ENCODE measurements around the gene RXRA. TPM values are rescaled to one million over a fixed set of nuclear protein-coding genes. Genes with fewer than 3 reads are reported as not detected.

The RXRA gene
- polyA plus RNA-seq, 1 donor = 37.2 TPM

DNA sequence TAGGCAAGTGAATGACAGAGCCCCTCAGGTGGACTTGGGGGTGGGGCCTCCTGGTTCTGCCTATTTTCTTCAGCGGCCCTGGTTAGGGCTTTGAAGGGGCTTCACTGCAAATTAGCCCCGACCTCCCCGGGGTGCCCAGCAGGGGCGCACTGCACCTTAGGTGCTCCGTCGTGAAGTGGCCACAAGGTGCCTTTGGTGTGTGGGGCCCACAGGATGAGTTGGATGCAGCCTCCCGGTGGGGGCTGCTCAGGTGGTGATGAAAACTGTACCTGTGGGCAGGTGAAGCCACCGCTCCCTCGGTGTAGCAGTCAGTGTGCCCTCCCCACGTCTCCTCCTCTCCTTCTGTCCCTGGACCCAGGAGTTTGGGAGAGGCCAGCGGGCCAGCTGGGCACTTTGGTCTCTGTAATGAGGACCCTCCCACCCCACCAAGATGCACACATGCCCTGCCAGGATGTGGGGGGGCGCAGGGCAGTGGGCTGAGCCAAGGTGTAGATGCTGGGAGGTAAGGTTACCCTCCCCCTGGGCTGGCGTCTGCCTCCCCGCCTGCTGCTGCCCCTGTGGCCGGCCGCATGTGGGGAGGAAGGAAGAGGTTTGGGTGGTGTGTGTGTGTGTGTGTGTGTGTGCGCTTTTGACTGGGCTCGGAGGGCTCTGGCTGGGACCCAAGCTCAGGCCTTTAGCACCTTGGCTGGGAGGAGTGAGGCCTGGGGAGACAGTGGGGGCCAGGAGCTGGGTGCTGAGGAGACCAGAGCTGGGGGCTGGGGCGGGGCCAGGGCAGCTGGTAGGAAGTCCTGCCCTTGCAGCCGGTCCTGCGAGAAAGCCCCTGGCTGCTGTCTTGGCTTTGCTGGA lies 55.6 kb downstream of the RXRA start:
- DNase-seq = no peak

DNA sequence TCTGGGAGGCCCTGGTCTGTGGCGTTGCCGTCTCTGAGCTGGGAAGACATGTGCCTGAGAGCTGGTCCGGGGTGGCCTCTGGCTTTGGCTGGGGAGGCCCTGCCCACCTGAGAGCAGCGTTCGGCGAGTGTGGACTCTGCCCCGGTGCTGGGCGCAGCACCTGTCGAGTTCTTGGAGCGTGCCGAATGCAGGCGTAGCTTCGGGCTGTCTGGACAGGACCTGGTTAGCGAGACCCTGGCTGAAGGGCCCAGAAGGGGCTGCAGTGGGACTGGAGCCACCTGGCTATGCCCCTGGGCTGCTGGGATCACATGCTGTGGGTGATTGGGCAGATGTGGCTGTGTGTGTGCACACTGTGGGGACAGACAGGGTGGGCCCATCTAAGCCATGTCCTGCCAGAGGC lies 56.5 kb downstream of the RXRA start:
- no peak for DNase-seq

DNA sequence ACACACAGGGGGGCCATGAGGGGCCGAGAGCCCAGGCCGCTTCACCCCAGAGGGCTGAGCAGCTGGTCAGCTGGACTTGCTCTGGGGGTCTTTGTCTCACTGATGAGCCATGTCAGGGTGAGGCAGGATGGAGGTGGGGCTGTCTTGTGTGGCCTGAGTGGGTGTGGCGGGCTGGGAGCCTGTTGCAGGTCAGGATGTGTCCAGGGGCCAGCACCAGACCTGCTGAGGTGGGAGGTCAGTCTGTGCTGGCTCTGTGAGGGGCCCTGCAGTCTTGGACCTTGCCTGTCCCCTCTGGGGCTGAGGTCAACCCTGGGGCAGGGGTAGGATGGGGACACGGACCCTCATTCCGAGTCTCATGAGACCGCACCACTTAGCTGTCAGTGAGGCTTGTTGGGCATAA lies 56.9 kb downstream of the RXRA start:
- DNase-seq = no peak

DNA sequence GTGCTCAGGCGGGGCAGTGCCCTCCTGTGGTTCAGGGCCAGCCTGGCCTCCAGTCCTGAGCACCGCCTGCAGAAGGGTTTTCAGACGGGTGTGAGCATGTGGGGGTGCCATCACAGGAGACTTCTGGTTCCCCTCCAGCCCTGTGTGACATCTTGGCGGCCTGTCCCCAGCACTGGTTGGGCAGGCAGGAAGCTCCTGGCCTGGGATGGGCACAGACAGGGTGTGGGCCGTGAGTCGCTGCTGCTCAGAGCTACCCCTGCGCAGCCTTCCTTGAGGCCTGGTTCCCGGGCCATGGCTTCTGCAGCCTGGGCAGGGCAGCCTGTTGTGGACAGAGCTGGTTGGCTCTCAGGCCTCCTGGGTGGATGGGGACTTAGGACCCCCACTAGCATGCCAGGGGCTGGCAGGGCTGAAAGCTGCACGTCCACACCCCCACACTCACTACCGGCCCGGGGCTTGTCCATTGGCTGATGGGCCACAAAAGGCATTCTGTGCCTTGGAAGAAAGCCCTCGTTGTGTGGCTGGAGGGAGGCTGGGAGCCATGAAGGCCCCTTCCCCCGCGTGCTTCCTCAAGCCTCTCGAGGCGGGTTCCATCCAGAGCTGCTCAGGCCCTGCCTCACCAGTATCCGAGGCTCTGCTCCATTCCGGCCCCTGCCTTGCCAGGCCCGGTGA lies 58.7 kb downstream of the RXRA start:
- no peak for DNase-seq

DNA sequence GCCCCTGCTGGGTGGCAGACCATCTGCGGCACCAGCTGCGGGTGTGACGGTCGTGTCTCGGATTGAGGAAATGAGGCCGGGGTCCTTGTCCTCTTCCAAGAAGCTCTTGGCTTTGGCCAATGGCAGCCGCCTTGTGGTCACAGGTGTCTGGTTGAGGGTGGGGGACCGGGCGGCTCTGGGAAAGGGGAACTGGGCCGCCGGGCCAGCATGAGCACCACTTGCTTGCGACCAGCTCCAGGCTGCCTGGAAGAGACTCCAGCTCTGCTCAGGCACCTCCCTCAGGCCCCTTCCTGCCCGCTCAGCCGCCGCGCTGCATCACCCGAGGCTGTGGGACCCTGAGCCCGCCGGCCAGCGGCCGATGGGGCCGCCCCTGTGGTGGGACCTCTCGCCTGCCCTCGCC lies 59.7 kb downstream of the RXRA start:
- DNase-seq = no peak

DNA sequence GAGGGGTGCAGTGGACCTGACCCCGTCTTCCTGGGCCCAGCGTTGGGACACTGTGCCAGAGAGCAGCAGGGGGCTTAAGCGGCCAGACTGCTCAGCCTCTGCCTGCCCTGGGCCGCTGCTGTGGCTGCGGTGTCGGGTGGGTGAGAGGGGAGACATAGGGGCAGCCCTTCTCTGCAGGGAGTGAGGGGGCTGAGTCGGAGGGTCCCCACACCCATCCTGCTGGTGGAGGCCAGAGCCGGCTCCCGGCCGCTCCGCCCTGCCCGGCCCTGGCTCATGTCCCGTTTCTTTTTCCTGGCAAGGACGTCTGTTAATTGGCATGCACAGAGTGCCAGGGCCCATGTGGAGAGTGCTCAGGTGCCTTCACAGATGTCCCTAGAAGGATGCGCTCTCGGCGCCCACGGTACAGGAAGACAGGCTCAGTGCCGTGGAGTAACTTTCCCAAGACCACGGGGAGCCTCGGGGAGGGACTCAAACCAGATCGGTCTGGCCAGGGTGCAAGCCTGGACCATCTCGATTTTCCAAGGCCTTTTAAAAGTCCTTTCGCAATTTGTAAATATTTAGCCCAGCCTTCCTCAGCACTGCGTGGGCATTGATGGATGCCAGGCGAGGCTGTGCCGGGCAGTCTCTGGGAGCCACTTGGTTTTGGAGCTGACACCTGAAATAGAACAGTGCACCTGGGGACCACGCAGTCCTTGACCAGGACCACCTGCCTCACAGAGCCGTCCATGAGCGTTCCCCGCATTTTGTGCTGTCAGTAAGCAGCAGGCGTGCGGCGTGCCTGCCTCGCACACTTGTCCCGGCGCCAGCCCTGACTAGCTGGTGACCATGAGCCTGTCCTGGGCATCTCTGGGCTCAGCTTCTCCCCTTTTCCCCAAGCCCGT lies 60.9 kb downstream of the RXRA start:
- DNase-seq = no peak

DNA sequence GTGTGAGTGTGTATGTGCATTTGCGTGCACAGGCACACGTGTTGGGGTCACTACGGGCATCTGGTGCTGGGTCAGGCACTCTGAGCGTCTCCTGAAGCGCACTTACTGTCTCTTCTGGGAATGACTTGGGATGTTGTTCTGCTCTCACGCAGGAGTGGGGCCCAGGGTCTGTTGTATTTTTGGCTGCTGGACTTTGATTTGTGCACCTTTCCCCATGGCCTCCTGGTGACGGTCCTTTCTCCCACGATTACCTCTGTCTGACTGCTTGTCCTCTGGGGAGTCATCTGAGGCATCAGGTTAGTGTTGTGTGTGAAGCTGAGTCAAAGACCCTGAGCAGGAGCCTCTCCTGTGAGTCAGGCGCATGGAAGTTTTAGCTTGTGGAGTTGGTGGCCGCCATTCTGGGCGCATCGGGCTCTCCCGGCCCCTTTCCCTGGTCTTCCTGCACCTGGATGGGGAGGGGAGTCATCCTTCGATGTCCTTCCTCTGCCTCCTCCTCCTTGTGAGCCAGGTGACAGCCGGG lies 62.1 kb downstream of the RXRA start:
- DNase-seq = no peak

DNA sequence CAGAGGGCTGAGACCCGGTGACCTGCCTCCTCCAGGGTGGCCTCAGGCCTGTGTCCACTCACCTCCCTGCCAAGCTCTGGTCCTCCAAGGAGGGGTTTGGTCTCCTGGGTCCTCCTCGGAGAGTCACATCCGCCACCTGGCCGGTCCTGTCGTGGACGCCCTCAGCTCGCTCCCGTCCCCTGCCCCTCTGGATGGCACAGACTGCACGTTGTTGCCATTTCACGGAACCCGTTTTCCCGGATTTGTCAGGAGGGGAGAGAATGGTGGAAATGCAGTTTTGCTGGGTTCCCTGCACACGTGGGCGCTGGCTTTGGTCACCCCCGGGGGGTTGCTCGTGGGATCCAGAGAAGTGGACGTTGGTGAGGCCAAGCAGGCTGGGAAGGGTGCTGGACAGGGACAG lies 62.7 kb downstream of the RXRA start:
- no peak for DNase-seq

DNA sequence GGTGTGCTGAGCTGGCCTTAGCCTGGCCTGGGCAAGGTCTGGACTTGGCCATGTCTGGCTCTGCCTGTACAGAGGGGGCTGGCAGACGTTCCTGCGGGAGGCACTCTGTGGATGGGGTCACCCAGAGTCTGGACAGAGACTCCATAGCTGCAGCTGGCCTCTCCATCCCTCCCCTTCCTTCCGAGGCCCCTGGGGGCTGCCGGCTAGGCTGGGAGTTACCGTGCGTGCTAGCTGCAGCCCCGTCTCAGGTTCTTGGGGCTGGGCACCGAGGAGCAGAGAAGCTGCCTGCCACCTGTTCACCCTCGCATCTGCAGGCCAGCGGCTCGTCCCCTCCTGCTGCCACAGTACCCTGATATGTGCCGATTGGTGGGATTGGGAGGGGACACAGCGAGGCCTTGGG lies 63.4 kb downstream of the RXRA start:
- no peak for DNase-seq

DNA sequence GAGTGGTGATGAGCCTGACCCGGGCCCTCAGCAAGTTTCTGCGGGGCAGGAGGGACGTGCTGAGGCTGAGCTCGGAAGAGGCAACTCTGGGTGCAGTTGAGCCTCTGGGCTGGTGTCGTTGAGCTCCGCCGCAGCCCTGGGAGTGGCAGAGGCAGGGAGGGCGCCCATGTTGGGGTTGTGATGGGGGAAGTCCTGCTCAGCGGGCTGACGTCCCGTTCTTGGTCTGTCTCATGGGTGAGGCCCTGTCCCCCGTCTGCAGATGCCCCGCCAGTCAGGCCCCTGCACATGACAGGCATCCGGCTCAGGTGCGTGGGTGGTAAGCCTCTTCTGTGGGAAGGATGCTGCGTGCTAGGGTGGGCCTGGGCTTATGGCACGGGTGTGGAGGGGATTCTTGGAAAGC lies 64.3 kb downstream of the RXRA start:
- DNase-seq = no peak

DNA sequence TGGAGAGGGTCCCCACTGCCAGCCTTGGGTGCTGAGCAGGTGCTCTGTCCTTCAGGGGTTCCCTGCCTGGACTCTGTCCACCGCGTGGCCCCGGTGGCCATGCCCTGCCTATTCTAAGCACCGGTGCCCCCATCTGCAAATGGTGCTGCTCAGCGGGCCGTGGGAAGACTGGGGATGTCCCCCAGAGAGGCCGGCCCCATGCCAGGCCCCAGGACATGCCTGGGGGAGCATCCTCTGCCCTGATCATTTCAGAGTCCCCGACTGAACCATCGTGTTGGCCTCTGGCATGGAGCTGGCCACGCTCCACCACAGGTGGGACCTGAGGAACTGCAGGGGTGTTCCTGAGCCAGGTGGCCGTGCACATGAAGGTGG lies 64.7 kb downstream of the RXRA start:
- DNase-seq = no peak

DNA sequence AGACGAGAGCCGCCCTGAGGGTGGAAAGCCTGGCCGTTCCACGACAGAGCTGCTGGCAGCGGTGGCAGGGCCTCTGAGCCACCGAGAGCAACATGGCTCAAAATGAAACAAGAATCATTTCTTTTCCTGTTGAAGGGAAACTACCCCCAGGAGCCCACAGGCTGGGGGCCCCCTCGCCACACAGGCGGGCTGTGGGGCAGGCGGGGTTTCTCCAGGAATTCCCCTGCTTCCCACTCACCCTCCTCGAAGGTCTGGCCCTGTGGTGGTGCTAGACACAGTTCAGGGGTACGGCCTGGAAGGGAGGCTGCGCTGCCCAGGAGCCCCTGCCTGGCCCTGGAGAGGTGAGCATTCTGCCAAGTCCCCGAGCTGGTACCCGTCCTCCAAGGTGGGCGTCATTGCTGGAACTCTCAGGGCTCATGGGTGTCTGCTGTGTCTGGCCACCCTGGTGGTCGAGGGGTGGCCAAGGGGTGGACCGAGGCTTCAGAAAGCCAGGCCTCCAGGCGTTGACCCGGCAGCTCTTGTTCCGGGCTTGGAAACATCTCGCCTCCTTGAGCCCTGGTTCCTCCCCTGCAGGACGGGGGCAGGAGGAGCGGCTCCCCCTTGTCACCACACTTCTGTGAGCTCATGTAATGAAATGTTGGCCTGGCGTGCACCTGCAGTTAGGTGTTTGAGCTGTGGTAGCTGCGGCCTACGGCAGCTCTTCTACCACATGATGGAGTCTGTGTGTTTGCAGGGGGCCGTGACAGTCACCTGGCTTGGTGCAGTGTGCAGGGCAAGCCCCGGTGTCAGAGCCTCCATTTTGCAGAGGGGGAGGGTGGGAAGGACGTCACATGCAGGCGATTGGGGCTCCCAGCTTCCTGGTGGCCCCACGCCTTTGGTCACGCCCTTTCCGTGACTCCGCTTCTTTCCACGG lies 65.3 kb downstream of the RXRA start:
- no peak for DNase-seq

DNA sequence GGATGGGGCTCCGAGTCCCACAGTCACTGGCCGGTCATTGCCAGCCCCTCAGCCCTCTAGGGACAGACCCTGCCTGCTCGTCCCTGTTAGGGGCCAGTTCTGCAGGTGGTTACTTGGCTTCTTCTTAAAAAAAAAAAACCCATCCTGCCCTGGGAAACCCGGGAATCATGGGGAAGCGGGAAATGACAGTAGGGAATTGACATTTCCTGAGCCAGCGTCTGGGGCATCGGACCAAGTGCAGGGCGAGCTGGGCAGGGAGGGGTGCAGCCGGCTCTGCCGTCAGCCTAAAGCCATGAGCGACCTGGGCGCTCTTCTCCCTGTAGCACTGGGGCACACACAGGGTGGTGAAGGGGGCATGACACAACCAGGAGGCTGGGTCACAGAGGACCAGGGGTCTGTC lies 66.6 kb downstream of the RXRA start:
- no peak for DNase-seq

DNA sequence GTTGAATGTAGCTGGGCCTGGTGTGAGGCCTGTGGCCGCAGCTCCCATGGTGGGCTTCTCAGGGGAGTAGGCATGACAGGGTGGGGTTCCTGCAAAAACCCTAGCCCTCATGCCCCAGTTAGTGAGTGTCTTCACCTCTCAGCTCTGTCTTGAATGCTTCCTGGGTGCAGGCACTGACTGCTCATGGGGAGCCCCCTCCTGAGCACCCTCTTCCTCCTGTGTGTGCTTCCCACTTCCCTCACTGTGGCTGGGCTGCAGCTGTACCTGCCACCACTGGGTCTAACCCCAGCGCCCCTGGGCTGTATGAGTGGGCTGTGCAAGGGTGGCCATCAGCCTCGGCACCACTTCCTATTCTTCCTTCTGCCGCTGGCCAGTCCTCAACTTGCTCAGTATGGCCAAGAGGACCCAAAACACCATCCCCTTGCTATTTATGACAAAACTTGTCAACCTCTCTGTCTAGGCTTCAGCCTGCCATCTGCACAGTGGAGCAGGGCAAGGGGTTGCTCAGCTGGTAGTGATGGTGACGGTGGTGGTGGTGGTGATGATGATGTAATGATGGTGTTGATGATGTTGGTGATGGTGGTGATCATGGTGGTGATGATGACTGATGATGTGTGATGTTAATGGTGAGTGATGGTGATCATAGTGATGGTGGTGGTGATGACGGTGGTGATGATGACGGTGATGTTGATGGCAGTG lies 67.5 kb downstream of the RXRA start:
- no peak for DNase-seq

DNA sequence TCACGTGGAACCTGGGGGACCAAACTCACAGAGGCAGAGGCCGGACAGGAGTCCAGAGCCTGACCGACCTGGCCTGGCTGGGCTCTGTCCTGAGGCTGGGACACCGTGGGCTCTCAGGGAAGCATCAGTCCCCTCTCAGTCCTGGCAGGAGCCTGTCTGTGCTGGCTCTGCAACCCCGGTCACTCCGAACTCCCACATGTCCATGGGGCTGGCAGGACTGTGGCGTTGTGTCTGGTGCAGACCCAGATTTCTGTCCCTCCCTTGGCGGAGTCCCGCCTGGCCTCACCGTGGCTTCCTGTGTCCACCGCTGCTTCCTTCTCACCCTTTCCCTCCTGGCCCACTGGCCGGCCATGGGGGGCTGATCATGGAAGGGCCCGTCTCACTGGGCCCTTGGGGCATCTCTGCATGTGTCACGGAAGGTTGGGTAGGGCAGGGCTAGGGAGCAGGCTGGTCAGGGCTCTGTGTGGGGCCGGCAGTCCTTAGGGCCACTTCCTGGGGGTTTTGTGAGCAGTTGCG lies 68.8 kb downstream of the RXRA start:
- no peak for DNase-seq

DNA sequence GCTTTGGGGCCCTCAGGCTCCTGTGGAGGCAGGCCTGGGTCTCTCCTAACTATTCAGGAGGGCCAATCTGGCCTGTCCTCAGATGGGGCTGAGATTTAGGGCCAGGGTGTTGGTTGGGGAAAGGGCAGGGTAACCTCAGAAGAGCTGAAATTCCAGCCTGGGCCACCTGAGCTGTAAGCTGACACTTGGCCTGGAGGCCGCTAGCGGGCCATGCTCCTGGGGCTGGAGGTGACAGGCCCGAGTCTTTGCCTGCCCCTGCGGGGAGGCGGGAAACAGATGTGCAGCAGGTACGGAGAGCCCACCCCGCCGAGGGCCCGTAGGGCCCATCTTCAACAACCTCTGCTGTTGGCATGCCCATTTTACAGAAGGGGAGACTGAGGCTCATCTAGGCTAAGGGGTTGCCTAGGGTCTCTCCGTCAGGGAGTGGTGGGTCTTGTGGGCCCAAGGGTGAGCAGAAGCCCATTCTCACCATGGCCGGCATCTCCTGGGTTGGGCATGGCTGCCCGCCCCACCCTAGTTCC lies 69.5 kb downstream of the RXRA start:
- DNase-seq = no peak

DNA sequence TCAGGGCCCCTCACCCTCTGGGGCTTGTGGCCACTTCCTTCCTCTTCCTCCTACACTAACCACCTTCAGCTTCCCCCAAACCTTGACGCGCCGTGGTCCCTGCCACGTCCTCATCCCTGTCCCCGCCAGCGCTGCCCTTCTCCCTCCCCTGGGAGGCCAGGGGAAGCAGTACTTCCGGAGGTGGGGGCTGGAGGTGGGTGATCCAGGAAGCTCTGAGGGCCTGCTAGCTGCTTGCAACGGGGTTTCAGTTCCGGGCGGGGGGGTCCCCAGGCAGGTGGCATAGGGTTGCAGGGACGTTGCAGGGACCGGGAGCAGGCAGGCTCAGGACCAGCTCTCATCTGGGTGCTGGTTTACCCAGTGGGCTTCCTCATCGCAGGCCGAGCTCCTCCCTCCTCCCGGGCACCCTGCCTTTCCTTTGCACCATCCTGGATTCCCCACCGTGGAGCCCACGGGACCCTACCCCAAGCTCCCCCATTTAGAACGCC lies 70.0 kb downstream of the RXRA start:
- no peak for DNase-seq

DNA sequence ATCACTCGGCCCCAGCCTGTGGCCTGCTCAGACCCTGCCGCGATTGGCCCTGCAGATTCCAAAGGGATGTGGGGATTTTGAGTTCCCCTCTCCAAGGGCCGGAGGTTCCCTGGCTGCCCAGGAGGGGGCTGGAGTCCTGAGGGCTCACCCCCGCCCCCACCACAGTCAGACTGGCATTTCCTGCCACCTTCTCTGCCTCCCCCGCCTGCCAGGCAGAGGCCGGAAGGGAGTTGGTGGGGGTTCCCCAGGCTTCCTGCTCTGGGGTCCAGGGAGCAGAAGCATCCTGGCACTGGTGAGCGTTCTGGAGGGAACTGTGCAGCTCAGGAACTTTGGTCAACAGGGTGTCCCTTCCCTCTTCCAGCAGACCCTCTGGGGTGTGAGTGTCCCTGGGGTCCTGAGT lies 70.6 kb downstream of the RXRA start:
- DNase-seq = no peak

DNA sequence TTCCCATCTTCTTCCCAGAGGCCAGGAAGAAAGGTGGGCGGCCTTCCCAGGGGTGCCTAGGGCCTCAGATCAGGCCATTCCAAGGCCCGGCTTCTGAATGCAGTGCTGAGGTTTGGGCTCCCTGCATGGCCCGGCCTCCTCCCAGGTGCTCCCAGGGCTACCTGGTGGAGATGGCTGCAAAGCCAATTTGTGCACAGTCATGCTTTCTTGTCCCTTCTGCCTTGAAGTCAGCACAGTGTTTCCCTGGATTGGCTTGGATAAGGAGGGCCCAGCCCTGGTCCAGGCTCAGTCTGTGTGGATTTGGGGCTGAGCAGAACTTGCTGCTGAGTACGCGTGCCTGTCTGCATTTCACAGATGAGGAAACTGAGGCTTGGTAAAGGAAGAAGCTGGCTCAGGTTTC lies 72.5 kb downstream of the RXRA start:
- no peak for DNase-seq

DNA sequence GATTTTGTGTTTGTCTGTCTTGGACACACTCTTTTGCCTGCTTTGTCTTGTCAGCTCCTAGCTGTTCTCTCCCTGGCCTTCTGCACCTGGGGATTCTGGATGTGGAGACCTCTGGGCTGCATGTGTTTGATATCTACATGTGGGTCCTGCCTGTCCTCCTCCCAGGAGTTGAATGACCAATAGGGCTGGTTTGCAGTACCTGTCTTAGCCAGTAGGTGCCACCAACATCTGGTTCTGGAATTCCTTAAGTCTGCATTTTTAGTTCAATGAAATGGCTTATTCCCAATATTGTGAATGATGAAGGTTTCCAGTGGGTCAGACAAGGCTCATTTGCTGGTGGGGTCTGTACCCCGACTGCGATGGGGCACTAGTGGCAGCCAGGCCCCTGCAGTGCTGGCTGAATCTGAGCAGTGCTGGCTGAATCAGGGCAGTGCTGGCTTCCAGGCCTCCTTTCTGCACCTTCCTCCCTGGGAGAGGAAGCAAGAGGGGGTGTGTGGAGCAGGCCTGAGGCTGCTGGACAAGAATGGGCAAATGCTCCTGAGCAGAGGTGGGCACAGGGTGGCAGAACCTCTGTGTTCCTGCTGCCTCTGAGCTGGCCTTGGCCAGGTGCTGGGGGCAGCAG lies 73.3 kb downstream of the RXRA start:
- DNase-seq = no peak
